GM10266 (cell line): ENCODE results near the gene INSRR.

ENCODE experiments used
- DNase-seq: peaks from one replicate; pipeline ENCODE4 v3.0.0; 2012; ENCODE audit errors: extremely low spot score
- TF ChIP-seq, protein P1 (sequence below): IDR thresholded peaks from 2 replicates; pipeline ENCODE4 v1.5.1; 2012; ENCODE audit warnings: mild to moderate bottlenecking, low read depth; ENCODE audit not compliant: control insufficient read depth, insufficient read depth; ENCODE audit errors: missing control alignments

INSRR gene

GRCh38 chr1:156796340-156797097, 62.4 kb downstream of the INSRR start:
- no peak for DNase-seq
- TF ChIP-seq, protein P1, sequence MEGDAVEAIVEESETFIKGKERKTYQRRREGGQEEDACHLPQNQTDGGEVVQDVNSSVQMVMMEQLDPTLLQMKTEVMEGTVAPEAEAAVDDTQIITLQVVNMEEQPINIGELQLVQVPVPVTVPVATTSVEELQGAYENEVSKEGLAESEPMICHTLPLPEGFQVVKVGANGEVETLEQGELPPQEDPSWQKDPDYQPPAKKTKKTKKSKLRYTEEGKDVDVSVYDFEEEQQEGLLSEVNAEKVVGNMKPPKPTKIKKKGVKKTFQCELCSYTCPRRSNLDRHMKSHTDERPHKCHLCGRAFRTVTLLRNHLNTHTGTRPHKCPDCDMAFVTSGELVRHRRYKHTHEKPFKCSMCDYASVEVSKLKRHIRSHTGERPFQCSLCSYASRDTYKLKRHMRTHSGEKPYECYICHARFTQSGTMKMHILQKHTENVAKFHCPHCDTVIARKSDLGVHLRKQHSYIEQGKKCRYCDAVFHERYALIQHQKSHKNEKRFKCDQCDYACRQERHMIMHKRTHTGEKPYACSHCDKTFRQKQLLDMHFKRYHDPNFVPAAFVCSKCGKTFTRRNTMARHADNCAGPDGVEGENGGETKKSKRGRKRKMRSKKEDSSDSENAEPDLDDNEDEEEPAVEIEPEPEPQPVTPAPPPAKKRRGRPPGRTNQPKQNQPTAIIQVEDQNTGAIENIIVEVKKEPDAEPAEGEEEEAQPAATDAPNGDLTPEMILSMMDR = no peak

DNA sequence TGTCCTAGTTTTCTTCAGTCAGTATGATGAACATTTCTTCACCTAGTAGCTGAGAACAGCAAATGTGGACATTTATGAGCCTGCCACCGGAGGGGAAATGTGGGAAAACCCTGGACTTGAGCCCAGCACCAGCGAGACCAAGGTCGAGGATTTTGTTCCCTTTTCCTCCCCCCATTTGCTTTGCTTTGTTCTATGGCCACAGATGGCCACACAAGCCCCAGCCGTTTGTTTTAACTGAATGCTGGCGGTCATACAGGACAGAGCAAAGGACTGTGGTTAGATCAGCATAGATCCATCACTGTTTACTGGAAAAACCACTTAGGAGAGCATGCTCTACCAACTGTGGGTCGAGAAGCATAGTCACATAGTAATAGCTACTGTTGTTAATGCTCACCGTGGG, 63.1 kb downstream of the INSRR start:
- DNase-seq = no peak
- TF ChIP-seq, protein P1 = no peak

DNA sequence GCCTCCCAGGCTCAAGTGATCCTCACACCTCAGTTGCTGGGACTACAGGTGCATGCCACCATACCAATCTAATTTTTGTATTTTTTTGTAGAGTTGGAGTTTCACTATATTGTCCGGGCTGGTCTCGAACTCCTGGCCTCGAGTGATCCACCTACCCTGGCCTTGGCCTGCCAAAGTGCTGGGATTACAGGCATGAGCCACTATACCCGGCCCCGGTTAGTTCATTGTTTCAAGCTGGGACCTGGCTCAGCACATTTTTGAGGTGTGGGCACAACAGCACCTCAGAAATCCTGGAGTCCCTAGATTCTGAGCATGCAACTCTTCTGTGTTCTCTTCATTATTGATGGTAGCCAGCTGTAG, 63.6 kb downstream of the INSRR start:
- DNase-seq = no peak
- TF ChIP-seq, protein P1 = no peak

- DNase-seq = no peak
- TF ChIP-seq, protein P1 = no peak
Measured at GRCh38 chr1:156794506-156795373, 64.2 kb downstream of the INSRR start.
